ENCODE data around the gene GALR3.

Gene GALR3

DNA sequence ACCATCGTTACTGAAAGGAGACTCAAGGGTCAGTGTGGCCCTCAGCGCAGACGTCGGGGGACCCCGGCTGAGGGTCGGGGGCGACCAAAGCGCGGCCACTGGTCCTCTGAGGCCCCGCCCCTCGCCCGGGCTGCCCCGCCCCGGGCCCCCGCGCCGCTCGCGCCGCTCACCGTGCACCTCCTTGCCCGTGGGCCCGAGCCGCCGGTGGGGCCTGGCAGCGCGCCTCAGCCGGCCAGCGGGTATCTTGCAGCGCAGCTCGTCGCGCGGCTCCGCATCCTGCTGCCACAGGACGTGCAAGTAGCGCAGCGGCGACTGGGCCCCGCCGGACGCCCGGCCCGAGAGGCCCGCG lies 20.5 kb downstream of the GALR3 start:
- DNase-seq (ENCODE audit: low read depth) = no peak
- H3K4me3 ChIP-seq (ENCODE audit: low read length) = peak overlapping the region; percentile 76
- TF ChIP-seq, protein P1, sequence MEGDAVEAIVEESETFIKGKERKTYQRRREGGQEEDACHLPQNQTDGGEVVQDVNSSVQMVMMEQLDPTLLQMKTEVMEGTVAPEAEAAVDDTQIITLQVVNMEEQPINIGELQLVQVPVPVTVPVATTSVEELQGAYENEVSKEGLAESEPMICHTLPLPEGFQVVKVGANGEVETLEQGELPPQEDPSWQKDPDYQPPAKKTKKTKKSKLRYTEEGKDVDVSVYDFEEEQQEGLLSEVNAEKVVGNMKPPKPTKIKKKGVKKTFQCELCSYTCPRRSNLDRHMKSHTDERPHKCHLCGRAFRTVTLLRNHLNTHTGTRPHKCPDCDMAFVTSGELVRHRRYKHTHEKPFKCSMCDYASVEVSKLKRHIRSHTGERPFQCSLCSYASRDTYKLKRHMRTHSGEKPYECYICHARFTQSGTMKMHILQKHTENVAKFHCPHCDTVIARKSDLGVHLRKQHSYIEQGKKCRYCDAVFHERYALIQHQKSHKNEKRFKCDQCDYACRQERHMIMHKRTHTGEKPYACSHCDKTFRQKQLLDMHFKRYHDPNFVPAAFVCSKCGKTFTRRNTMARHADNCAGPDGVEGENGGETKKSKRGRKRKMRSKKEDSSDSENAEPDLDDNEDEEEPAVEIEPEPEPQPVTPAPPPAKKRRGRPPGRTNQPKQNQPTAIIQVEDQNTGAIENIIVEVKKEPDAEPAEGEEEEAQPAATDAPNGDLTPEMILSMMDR (conservative IDR thresholded peaks at IDR 0.05; ENCODE audit: low read length) = no peak

DNA sequence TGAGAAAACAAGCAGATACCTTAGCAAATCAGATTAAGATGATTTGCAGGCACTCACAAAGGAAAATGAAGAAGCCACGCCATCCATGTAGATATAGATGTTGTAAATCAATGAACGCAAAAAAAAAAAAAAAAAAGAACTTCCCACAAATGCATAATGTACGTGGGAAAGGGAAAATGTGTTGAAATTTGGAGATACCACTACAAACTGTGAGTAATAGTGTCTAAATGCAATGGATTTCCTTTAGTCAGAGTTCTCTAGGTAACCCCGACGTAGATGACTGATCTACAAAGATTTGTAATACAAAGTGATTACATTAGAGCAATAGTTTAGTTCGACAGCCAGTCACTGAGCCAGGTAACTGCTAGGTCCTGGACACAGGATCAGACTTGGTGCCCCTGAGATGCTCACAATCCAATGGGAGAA lies 21.7 kb downstream of the GALR3 start:
- TF ChIP-seq, protein P1 (conservative IDR thresholded peaks at IDR 0.05; ENCODE audit: low read length) = no peak

DNA sequence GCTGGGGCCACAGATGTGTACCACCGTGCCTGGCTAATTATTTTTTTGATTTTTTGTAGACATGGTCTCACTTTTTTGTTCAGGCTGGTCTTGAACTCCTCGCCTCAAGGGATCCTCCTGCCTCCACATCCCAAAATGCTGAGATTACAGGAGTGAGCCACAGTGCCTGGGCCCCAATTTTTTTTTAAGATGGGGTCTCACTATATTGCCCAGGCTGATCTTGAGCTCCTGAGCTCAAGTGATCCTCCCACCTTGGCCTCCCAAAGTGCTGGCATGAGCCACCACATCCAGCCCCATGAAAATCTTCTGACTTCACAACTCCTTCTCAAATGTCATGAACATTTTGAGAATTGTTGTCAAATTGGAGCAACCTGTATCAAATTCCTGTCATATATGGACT lies 23.3 kb downstream of the GALR3 start:
- TF ChIP-seq, protein P1 (conservative IDR thresholded peaks at IDR 0.05; ENCODE audit: low read length) = no peak
- H3K4me3 ChIP-seq (ENCODE audit: low read length) = no peak overlapping the region
- DNase-seq (ENCODE audit: low read depth) = no peak

More for the DNA sequence above, 21.7 kb downstream of the GALR3 start:
- peak overlapping the region; percentile 76 for H3K4me3 ChIP-seq (ENCODE audit: low read length)
- no peak for DNase-seq (ENCODE audit: low read depth)

DNA sequence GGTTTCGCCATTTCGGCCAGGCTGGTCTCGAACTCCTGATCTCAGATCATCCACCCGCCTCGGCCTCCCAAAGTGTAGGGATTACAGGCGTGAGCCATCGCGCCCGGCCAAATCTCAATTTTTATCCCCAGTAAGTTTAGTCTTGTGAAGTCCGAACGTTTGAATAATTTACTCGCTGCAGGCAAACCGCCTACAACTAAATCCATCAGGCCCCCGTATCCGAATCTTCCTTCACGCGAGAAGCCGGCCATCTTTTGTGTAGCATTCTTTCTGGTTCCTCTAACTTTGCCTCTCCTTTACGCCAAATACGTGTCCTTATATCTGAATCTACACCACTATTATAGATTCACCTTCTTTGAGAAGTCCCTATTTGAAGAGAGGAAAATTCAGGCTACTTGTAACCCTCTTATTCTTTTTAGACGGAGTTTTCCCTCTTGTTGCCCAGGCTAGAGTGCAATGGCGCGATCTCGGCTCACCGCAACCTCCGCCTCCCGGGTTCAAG lies 25.5 kb downstream of the GALR3 start:
- H3K4me3 ChIP-seq (ENCODE audit: low read length) = peak overlapping the region; percentile 97
- peak; percentile 35 for DNase-seq (ENCODE audit: low read depth)
- TF ChIP-seq, protein P1 (conservative IDR thresholded peaks at IDR 0.05; ENCODE audit: low read length) = no peak

DNA sequence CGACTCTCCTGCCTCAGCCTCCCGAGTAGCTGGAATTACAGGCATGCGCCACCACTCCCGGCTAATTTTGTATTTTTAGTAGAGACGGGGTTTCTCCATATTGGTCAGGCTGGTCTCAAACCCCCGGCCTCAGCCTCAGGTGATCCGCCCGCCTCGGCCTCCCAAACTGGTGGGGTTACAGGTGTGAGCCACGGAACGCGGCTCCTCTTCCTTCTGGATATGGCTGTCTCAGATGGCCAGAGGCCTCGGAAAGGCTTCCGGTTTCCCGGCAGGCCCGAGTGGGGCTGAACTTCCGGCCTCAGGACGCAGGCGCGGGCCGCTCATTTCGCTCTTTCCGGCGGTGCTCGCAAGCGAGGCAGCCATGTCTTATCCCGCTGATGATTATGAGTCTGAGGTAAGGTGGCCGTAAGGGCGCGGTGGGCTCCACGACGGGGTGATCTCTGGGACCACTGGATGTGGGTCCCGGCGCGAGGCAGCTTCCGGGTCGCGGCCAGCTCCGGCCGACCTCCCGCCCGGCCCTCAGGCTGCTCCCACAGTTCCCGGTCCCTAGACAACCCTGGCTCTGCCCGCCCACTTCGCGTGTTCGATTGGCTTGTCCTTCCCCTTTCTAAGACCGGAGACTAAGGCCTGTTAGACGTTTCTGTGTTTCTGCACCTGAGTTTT lies 26.0 kb downstream of the GALR3 start, which contains the start of gene EIF3L:
EIF3L (plus strand) TSS at position 331 of the 663 bp plus-strand sequence; CDS start at position 362, 31 bp downstream.
- peak within 1 kb of the TSS; percentile 97 for H3K4me3 ChIP-seq (ENCODE audit: low read length)
- TF ChIP-seq, protein P1 (conservative IDR thresholded peaks at IDR 0.05; ENCODE audit: low read length) = no peak
- peak; percentile 85 for DNase-seq (ENCODE audit: low read depth)

DNA sequence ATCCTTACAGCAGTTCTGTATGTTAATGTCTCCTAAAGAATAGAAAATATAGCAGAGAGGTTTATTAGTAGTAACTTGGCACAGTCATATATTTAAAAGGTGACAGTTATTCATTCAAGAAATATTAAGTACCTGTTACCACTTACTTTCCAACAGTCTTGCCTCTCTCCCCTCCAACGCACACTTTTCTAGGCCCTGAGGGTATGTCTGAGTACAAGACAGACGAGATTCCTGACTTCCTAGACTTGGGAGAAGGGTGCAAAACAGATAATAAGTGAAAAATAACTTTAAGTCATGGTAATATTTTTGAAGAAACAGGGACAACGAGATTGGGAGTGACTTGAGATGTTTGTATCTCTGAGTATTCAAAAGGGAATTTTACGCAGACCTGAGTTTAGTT lies 27.6 kb downstream of the GALR3 start:
- TF ChIP-seq, protein P1 (conservative IDR thresholded peaks at IDR 0.05; ENCODE audit: low read length) = no peak
- H3K4me3 ChIP-seq (ENCODE audit: low read length) = no peak overlapping the region
- DNase-seq (ENCODE audit: low read depth) = no peak

DNA sequence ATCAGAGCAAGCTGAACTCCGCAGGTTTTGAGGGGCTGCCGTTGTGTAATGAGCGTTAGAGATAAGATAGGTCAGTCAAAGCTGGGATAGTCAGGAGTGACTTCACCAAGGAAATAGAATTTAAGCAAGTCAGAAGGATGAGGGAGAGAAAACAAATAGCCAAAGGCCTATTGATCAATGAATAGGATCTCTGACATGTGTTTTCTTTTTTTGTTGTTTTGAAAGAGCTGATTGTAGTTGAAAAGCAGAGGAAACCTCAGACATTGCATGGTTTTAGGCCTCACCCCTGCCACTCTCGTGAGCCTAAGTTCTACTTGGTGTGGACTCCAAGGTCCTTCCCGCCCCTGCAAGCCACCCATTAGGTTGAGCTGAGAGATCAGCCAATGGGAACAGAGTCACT lies 29.2 kb downstream of the GALR3 start:
- DNase-seq (ENCODE audit: low read depth) = no peak
- TF ChIP-seq, protein P1 (conservative IDR thresholded peaks at IDR 0.05; ENCODE audit: low read length) = no peak
- no peak overlapping the region for H3K4me3 ChIP-seq (ENCODE audit: low read length)

All from AG10803 (cell line).